ENCODE data around the gene TRIM63.

Gene TRIM63

GRCh38 chr1:26031196-26031595 is 36.2 kb downstream of the TRIM63 start:
- no peak overlapping the region for H3K27ac ChIP-seq (ENCODE audit: poor library complexity, severe bottlenecking)

DNA sequence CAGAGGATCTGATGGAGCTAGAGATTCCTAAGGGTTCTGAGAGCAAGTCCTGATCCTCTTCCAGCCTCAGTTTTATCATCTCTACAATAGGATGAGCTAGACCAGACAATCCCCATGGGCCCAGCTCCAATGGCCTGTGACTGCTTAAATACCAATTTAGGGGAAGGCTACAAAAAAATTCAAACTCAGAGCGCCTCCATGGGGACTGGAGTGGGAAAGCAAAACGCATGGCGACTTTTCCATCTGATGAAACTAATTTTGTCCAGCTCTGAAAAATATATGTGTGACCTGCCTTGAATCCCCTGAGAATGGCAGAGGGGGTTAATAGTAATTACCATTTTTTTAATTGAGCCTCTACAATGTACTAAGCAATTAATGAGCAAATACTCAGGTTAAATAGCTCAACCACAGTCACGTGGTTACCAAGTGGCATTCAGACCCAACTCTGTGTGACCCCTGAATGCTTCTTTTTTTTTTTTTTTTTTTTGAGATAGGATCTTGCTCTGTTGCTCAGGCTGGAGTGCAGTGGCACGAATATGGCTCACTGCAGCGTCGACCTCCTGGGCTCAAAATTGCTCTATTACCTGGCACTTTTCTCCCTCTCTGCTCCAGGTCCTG is 37.5 kb downstream of the TRIM63 start:
- no peak overlapping the region for H3K4me3 ChIP-seq (ENCODE audit: severe bottlenecking)
- H3K4me1 ChIP-seq (ENCODE audit: insufficient read depth, poor library complexity, severe bottlenecking) = no peaks in the 10 kb centered on the region
- no peak overlapping the region for H3K27ac ChIP-seq (ENCODE audit: poor library complexity, severe bottlenecking)
- H3K9me3 ChIP-seq (ENCODE audit: severe bottlenecking) = no peaks in the 10 kb centered on the region
- ATAC-seq (ENCODE audit: low read depth) (no peak), DNase-seq (ENCODE audit: low spot score) (no peak)
- H3K27me3 ChIP-seq (ENCODE audit: insufficient read depth, poor library complexity, severe bottlenecking) = no peaks in the 10 kb centered on the region
- H3K36me3 ChIP-seq (ENCODE audit: low read depth) = no peaks in the 10 kb centered on the region
- TF ChIP-seq, protein P1, sequence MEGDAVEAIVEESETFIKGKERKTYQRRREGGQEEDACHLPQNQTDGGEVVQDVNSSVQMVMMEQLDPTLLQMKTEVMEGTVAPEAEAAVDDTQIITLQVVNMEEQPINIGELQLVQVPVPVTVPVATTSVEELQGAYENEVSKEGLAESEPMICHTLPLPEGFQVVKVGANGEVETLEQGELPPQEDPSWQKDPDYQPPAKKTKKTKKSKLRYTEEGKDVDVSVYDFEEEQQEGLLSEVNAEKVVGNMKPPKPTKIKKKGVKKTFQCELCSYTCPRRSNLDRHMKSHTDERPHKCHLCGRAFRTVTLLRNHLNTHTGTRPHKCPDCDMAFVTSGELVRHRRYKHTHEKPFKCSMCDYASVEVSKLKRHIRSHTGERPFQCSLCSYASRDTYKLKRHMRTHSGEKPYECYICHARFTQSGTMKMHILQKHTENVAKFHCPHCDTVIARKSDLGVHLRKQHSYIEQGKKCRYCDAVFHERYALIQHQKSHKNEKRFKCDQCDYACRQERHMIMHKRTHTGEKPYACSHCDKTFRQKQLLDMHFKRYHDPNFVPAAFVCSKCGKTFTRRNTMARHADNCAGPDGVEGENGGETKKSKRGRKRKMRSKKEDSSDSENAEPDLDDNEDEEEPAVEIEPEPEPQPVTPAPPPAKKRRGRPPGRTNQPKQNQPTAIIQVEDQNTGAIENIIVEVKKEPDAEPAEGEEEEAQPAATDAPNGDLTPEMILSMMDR (IDR thresholded peaks at IDR 0.05; ENCODE audit: poor library complexity, severe bottlenecking) = no peak

More at GRCh38 chr1:26031196-26031595, 36.2 kb downstream of the TRIM63 start:
- H3K4me3 ChIP-seq (ENCODE audit: severe bottlenecking) = no peak overlapping the region
- ATAC-seq (ENCODE audit: low read depth) (no peak), DNase-seq (ENCODE audit: low spot score) (no peak)
- H3K36me3 ChIP-seq (ENCODE audit: low read depth) = no peaks in the 10 kb centered on the region
- peaks cover 1% of the 10 kb centered on the region for H3K4me1 ChIP-seq (ENCODE audit: insufficient read depth, poor library complexity, severe bottlenecking)
- no peaks in the 10 kb centered on the region for H3K9me3 ChIP-seq (ENCODE audit: severe bottlenecking)
- no peaks in the 10 kb centered on the region for H3K27me3 ChIP-seq (ENCODE audit: insufficient read depth, poor library complexity, severe bottlenecking)
- TF ChIP-seq, protein P1 (IDR thresholded peaks at IDR 0.05; ENCODE audit: poor library complexity, severe bottlenecking) = no peak

DNA sequence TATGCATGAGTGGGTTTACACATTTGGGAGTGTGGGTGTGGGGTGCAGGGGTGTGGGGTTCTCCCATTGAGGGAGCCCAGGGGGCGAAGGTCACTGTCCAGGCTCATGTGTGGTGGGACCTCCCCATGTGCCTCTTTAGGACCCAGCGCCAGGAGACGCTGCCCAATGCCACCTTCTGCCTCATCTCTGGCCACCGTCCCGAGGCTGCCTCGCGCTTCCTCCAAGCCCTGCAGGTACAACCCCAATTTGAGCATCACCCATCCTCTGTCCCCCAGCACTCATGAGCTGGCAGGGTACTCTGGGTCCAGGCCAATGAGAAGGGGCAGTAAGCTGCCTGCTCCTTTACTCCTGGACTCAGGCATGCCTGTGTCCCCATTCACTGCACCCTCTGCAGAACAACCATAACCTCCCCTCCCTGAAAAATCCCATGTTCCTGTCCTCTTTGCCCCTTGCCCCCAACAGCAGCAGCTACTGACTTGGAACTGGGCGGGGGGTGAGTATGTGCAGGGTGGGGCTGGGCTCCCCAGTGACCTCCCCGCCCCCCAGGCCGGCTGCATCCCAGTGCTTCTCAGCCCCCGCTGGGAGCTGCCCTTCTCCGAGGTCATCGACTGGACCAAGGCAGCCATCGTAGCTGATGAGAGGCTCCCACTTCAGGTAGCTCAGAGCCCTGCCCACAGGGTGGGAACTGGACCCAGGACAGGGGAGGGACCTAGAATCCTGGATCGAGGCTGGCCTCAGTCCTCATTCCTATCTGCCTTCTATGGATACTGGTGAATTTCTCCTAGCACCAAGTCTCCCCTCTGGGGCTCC is 38.2 kb downstream of the TRIM63 start:
- ATAC-seq (ENCODE audit: low read depth) (no peak), DNase-seq (ENCODE audit: low spot score) (no peak)
- Histone ChIP-seq H3K4me1 (ENCODE audit: insufficient read depth, poor library complexity, severe bottlenecking) (no peaks in the 10 kb centered on the region), H3K36me3 (ENCODE audit: low read depth) (no peaks in the 10 kb centered on the region), H3K27me3 (ENCODE audit: insufficient read depth, poor library complexity, severe bottlenecking) (no peaks in the 10 kb centered on the region), H3K4me3 (ENCODE audit: severe bottlenecking) (no peak overlapping the region), H3K27ac (ENCODE audit: poor library complexity, severe bottlenecking) (no peak overlapping the region), H3K9me3 (ENCODE audit: severe bottlenecking) (no peaks in the 10 kb centered on the region)
- TF ChIP-seq, protein P1 (IDR thresholded peaks at IDR 0.05; ENCODE audit: poor library complexity, severe bottlenecking) = no peak

DNA sequence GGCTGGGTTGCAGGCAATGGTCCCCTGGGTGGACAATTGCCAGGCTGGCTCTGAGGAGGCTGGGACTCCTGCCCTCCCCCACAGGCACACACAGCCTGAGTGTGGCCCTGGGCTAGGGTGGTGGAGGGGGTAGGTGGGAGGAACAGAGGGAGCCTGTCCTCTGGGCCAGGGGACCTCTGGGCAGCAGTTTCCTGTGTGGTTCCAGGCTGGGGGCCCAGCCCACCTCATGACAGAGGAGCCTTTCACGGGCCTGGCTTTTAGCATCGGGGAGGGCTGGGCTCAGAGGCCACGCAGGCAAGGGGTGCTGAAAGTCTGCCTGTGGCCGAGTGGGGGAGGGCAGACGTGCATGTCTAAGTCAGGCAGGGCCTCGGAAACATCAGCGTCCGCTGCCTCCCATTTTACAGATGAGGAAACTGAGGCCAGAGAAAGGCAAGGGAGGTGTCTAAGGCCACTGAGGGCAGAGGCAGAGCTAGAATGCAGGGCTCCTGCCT is 38.9 kb downstream of the TRIM63 start:
- no peak for DNase-seq (ENCODE audit: low spot score)
- no peak overlapping the region for H3K4me3 ChIP-seq (ENCODE audit: severe bottlenecking)
- TF ChIP-seq, protein P1 (IDR thresholded peaks at IDR 0.05; ENCODE audit: poor library complexity, severe bottlenecking) = no peak

More for the DNA sequence above, 38.9 kb downstream of the TRIM63 start:
- H3K4me1 ChIP-seq (ENCODE audit: insufficient read depth, poor library complexity, severe bottlenecking) = no peaks in the 10 kb centered on the region
- no peaks in the 10 kb centered on the region for H3K9me3 ChIP-seq (ENCODE audit: severe bottlenecking)
- no peak for ATAC-seq (ENCODE audit: low read depth)
- no peaks in the 10 kb centered on the region for H3K27me3 ChIP-seq (ENCODE audit: insufficient read depth, poor library complexity, severe bottlenecking)
- no peak overlapping the region for H3K27ac ChIP-seq (ENCODE audit: poor library complexity, severe bottlenecking)
- no peaks in the 10 kb centered on the region for H3K36me3 ChIP-seq (ENCODE audit: low read depth)

Data from RWPE2 (cell line).